ENCODE results near the gene RBFOX2. TPM values are rescaled to one million over a fixed set of nuclear protein-coding genes. Genes with fewer than 3 reads are reported as not detected.

Gene RBFOX2
- total and polyA plus RNA-seq, 2 of the 13 experiments (the other 11 are each of a cell fraction or from before 2014, with no cell fraction given) = 37.3 to 40.4 TPM

DNA sequence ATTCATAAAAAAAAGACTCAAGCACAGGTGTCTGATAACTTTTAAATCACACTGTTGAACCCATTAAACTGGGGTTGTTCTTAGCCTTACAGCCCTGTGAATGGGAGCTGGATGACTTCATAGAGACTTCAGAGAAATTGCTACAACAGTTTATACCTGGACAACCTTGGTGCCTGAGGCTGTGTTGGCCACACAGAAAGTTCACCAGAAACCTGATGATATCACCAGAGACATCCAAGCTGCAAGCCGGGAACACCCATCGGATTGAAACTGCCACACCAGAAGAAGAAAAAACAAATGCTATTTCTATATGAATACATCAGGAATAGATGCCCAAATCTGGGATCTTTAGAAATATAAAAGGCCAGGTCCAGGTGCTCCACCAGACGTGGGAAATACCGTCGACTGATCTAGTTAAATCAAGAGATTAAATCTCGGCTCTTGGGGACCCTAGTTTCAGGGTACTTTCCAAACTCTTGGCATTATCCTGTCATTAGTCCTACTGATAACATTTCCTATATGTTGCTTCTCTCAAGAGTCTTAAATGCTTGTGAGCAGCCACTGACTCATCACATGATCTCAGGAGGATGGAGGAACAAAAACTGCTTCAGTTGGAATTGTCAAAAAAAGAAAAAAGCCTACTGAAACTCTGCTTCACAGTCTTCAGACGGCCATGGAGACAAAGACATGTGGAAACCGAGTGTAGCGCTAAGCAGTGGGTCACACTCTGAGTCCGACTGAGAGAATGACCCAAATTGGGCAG, 339.5 kb downstream of the RBFOX2 start:
- Histone ChIP-seq H3K79me2 (ENCODE audit: insufficient read depth, low read length) (no peaks in the 10 kb centered on the region), H3K9ac (ENCODE audit: insufficient read depth, low read depth, low read length) (no peak overlapping the region), H3K4me1 (ENCODE audit: insufficient read depth, low read length) (peaks cover 14% of the 10 kb centered on the region), H3K27me3 (ENCODE audit: control insufficient read depth in 1 of 2, insufficient read depth in 2 of 2, low read length in 2 of 2) (peaks cover 0 to 1% of the 10 kb centered on the region in 2 experiments; a peak in 1 of 5 replicates), H3K4me2 (ENCODE audit: low read depth, low read length) (no peak overlapping the region), H4K20me1 (ENCODE audit: insufficient read depth, low read length) (no peaks in the 10 kb centered on the region), H3K27ac (ENCODE audit: extremely low read length, insufficient read depth, low read length) (no peak overlapping the region), H2AFZ (ENCODE audit: low read length) (no peak overlapping the region), H3K4me3 (replicated peaks in 1 of 3; ENCODE audit: insufficient read depth in 1 of 3, low read depth in 2 of 3, low read length in 3 of 3) (no peak overlapping the region), H3K9me3 (ENCODE audit: low read length) (no peaks in the 10 kb centered on the region), H3K36me3 (replicated peaks in 1 of 2; ENCODE audit: control insufficient read depth in 1 of 2, insufficient read depth in 2 of 2, low read length in 2 of 2) (no peaks in the 10 kb centered on the region)
- WGBS (ENCODE audit: low lambda C conversion rate) = 46% methylated on average over 10 of the region's 10 CpGs
- CTCF ChIA-PET (ENCODE audit: low intra/inter-chr PET ratio, low total read pairs) = no interaction called here
- DNase-seq (ENCODE audit: low spot score) (no peak), ATAC-seq (no peak), FAIRE-seq (no peak)
- POLR2A ChIA-PET = no interaction called here
- TF ChIP-seq, protein P1, sequence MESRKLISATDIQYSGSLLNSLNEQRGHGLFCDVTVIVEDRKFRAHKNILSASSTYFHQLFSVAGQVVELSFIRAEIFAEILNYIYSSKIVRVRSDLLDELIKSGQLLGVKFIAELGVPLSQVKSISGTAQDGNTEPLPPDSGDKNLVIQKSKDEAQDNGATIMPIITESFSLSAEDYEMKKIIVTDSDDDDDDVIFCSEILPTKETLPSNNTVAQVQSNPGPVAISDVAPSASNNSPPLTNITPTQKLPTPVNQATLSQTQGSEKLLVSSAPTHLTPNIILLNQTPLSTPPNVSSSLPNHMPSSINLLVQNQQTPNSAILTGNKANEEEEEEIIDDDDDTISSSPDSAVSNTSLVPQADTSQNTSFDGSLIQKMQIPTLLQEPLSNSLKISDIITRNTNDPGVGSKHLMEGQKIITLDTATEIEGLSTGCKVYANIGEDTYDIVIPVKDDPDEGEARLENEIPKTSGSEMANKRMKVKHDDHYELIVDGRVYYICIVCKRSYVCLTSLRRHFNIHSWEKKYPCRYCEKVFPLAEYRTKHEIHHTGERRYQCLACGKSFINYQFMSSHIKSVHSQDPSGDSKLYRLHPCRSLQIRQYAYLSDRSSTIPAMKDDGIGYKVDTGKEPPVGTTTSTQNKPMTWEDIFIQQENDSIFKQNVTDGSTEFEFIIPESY (CRISPR knock-in tag; IDR thresholded peaks at IDR 0.05) = no peak
- TF ChIP-seq ARNT2 (CRISPR knock-in tag; IDR thresholded peaks at IDR 0.05; ENCODE audit: low read depth) (no peak), KMT2A (CRISPR knock-in tag; IDR thresholded peaks at IDR 0.05) (no peak), FOXO1 (CRISPR knock-in tag; IDR thresholded peaks at IDR 0.05) (no peak), ZNF879 (CRISPR knock-in tag; IDR thresholded peaks at IDR 0.05) (no peak), FOXM1 (CRISPR knock-in tag; IDR thresholded peaks at IDR 0.05) (no peak), ZBTB42 (CRISPR knock-in tag; IDR thresholded peaks at IDR 0.05) (no peak), AGO2 (optimal IDR thresholded peaks at IDR 0.05; ENCODE audit: low read depth, low read length) (no peak), ZNF607 (CRISPR knock-in tag; IDR thresholded peaks at IDR 0.05; ENCODE audit: borderline replicate concordance) (no peak), ZNF382 (CRISPR knock-in tag; IDR thresholded peaks at IDR 0.05; ENCODE audit: borderline replicate concordance) (no peak), ELF4 (CRISPR knock-in tag; IDR thresholded peaks at IDR 0.05; ENCODE audit: borderline replicate concordance) (no peak), ZNF441 (CRISPR knock-in tag; IDR thresholded peaks at IDR 0.05; ENCODE audit: borderline replicate concordance) (no peak)
- TF ChIP-seq, protein P2, sequence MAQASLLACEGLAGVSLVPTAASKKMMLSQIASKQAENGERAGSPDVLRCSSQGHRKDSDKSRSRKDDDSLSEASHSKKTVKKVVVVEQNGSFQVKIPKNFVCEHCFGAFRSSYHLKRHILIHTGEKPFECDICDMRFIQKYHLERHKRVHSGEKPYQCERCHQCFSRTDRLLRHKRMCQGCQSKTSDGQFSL (CRISPR knock-in tag; IDR thresholded peaks at IDR 0.05) = no peak
- TF ChIP-seq, protein P3, sequence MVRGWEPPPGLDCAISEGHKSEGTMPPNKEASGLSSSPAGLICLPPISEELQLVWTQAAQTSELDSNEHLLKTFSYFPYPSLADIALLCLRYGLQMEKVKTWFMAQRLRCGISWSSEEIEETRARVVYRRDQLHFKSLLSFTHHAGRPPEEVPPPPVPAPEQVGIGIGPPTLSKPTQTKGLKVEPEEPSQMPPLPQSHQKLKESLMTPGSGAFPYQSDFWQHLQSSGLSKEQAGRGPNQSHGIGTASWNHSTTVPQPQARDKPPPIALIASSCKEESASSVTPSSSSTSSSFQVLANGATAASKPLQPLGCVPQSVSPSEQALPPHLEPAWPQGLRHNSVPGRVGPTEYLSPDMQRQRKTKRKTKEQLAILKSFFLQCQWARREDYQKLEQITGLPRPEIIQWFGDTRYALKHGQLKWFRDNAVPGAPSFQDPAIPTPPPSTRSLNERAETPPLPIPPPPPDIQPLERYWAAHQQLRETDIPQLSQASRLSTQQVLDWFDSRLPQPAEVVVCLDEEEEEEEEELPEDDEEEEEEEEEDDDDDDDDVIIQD (CRISPR knock-in tag; IDR thresholded peaks at IDR 0.05; ENCODE audit: low read depth) = no peak
- intact Hi-C loops (cut with micrococcal nuclease; ENCODE audit: unreplicated experiment) (no loop called here), in situ Hi-C loops (cut with HindIII; ENCODE audit: extremely low pct_ligation_motif_present, low pct_unique_long_range_greater_than_20kb) (no loop called here)
- BruUV-seq (replicated peaks) = no TSS peak
